Smooth muscle cell (in vitro differentiated cells): ENCODE data around the gene CLC. TPM values are rescaled to one million over a fixed set of nuclear protein-coding genes. Genes with fewer than 3 reads are reported as not detected.

ENCODE experiments used
- DNase-seq: peaks from one replicate; lab custom pipeline; 2025; ENCODE audit not compliant: unreplicated experiment; lab: John Stamatoyannopoulos, UW
- H2AFZ ChIP-seq: fragments of 200-600 bp; sonication (generic); 2 replicates; pipeline ENCODE4 v1.6.0; 2016; ENCODE audit warnings: antibody characterized with exemption, low read depth, mild to moderate bottlenecking
- H3F3A ChIP-seq: fragments of 200-600 bp; sonication (generic); 2 replicates; pipeline ENCODE4 v1.6.0; 2017; ENCODE audit warnings: antibody characterized with exemption, low read depth
- H3K27ac ChIP-seq: fragments of 200-600 bp; sonication (generic); 2 replicates; pipeline ENCODE4 v1.5.1; 2016; ENCODE audit warnings: low read depth, mild to moderate bottlenecking
- H3K27me3 ChIP-seq: fragments of 200-600 bp; sonication (generic); 2 replicates; pipeline ENCODE4 v1.6.1; 2016; ENCODE audit warnings: low read depth, mild to moderate bottlenecking
- H3K36me3 ChIP-seq: fragments of 200-600 bp; sonication (generic); 2 replicates; pipeline ENCODE4 v1.5.1; 2016; ENCODE audit warnings: low read depth
- H3K4me1 ChIP-seq: fragments of 200-600 bp; sonication (generic); 2 replicates; pipeline ENCODE4 v1.5.1; 2016; ENCODE audit warnings: low read depth
- H3K4me2 ChIP-seq: fragments of 200-600 bp; sonication (generic); 2 replicates; pipeline ENCODE4 v1.6.0; 2016; ENCODE audit warnings: mild to moderate bottlenecking
- H3K4me3 ChIP-seq: fragments of 200-600 bp; sonication (generic); 2 replicates; pipeline ENCODE4 v1.5.1; 2016; ENCODE audit warnings: mild to moderate bottlenecking
- H3K79me2 ChIP-seq: fragments of 200-600 bp; sonication (generic); 2 replicates; pipeline ENCODE4 v1.6.0; 2016; ENCODE audit warnings: low read depth, mild to moderate bottlenecking
- H3K9ac ChIP-seq: fragments of 200-600 bp; sonication (generic); 2 replicates; pipeline ENCODE4 v1.6.0; 2016; ENCODE audit warnings: low read depth
- H3K9me3 ChIP-seq: fragments of 200-600 bp; sonication (generic); replicated peaks from 2 replicates; pipeline ENCODE4 v1.5.1; 2016; ENCODE audit warnings: low read depth
- H4K20me1 ChIP-seq: fragments of 200-600 bp; sonication (generic); 2 replicates; pipeline ENCODE4 v1.6.0; 2016; ENCODE audit warnings: low read depth
- WGBS: methylation state at CpG from one replicate; pipeline ENCODE4 v1.1.7; 2016; ENCODE audit warnings: low lambda C conversion rate; 5-methylcytosine and 5-hydroxymethylcytosine counted together
- polyA plus RNA-seq: library from polyadenylated mRNA; unstranded; fragments of >200 nt; fragmentation: Nextera tagmentation; extraction: Ambion mirVana; gene quantifications from 2 replicates; pipeline ENCODE4 v1.2.1, GENCODE V29; 2016
- total RNA-seq: library from RNA; depleted of rRNA; stranded (reverse); fragments of >200 nt; gene quantifications from 2 replicates; pipeline ENCODE4 v1.2.3, GENCODE V29; 2014
- TF ChIP-seq, protein P1 (sequence below): fragments of 200-600 bp; sonication (generic); IDR thresholded peaks from 2 replicates; pipeline ENCODE4 v1.5.1; 2017; ENCODE audit warnings: borderline replicate concordance, mild to moderate bottlenecking, antibody characterized with exemption; ENCODE audit not compliant: insufficient read depth, poor library complexity, severe bottlenecking

The CLC gene
- total and polyA plus RNA-seq, 2 experiments from 2014 or later = not detected

DNA sequence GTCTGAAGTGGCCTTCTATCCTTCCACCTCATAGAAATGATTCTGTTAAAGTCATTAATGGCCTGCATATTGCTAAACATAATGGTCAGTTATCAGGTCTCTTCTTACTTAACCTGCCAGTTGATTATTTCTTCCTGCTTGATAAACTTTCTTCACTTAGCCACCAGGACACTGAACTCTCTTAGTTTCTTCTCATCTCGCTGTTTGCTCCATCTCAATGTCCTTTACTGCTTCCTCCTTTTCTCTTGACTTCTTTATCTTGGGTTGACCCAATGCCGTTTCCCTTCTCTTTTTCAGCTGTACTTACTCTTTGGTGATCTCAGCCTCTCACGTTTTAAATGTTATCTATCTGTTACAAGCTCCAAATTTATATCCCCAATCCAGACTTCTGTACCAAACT lies 17.1 kb upstream of the CLC start:
- DNase-seq = no peak

DNA sequence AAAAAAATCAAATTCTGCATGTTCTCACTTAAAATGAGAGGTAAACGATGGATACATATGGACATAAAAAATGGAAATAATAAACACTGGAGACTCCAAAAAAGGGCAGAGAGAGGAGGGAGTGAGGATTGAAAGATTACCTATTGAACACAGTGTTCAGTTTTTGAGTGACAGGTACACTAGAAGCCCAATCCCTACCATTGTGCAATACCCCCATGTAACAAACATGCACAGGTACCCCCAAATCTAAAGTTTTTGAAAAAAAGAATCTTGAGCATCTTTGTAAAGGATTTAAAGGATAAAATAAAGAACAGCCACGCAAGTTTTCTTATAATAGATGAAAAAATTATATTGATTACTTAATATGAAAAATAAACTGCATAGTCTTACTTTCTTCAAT lies 16.7 kb upstream of the CLC start:
- Histone ChIP-seq H3K36me3 (no peaks in the 10 kb centered on the region), H3K4me3 (no peak overlapping the region), H3K9ac (no peak overlapping the region), H3K27ac (no peak overlapping the region), H3K4me2 (no peak overlapping the region), H3F3A (no peaks in the 10 kb centered on the region), H2AFZ (no peak overlapping the region), H3K9me3 (no peaks in the 10 kb centered on the region), H3K79me2 (no peaks in the 10 kb centered on the region), H4K20me1 (no peaks in the 10 kb centered on the region), H3K4me1 (no peaks in the 10 kb centered on the region), H3K27me3 (no peaks in the 10 kb centered on the region)
- no peak for DNase-seq
- 86% methylated on average over 2 of the region's 2 CpGs for WGBS
- TF ChIP-seq, protein P1, sequence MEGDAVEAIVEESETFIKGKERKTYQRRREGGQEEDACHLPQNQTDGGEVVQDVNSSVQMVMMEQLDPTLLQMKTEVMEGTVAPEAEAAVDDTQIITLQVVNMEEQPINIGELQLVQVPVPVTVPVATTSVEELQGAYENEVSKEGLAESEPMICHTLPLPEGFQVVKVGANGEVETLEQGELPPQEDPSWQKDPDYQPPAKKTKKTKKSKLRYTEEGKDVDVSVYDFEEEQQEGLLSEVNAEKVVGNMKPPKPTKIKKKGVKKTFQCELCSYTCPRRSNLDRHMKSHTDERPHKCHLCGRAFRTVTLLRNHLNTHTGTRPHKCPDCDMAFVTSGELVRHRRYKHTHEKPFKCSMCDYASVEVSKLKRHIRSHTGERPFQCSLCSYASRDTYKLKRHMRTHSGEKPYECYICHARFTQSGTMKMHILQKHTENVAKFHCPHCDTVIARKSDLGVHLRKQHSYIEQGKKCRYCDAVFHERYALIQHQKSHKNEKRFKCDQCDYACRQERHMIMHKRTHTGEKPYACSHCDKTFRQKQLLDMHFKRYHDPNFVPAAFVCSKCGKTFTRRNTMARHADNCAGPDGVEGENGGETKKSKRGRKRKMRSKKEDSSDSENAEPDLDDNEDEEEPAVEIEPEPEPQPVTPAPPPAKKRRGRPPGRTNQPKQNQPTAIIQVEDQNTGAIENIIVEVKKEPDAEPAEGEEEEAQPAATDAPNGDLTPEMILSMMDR = no peak

More for the DNA sequence above, 17.1 kb upstream of the CLC start:
- Histone ChIP-seq H3K27ac (no peak overlapping the region), H2AFZ (no peak overlapping the region), H3K9ac (no peak overlapping the region), H4K20me1 (no peaks in the 10 kb centered on the region), H3K79me2 (no peaks in the 10 kb centered on the region), H3K27me3 (no peaks in the 10 kb centered on the region), H3F3A (no peaks in the 10 kb centered on the region), H3K9me3 (no peaks in the 10 kb centered on the region), H3K36me3 (no peaks in the 10 kb centered on the region), H3K4me2 (no peak overlapping the region), H3K4me1 (no peaks in the 10 kb centered on the region), H3K4me3 (no peak overlapping the region)
- TF ChIP-seq, protein P1 = no peak
- WGBS = 62% methylated on average over 3 of the region's 3 CpGs

DNA sequence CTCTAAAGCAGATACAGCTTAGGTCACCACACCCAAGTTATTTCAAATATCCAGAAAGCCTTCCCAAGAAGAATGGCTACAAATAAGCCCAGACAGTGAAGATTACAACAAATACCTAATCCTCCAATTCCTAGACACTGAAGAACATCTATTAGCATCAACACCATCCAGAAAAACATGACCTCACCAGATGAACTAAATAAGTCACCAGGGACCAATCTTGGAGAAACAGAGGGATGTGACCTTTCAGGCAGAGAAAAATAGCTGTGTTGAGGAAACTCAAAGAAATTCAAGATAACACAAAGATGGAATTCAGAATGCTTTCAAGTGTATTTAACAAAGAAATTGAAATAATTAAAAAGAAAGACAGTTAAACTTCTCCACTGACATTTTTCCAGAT lies 15.0 kb upstream of the CLC start:
- no peak overlapping the region for H3K27ac ChIP-seq
- H3K4me2 ChIP-seq = no peak overlapping the region
- no peaks in the 10 kb centered on the region for H4K20me1 ChIP-seq
- no peak for DNase-seq
- H3K4me1 ChIP-seq = no peaks in the 10 kb centered on the region
- H3K27me3 ChIP-seq = no peaks in the 10 kb centered on the region
- no peak overlapping the region for H3K4me3 ChIP-seq
- H2AFZ ChIP-seq = no peak overlapping the region
- H3K9ac ChIP-seq = no peak overlapping the region
- TF ChIP-seq, protein P1 = no peak
- H3K79me2 ChIP-seq = no peaks in the 10 kb centered on the region
- H3F3A ChIP-seq = no peaks in the 10 kb centered on the region
- H3K9me3 ChIP-seq = no peaks in the 10 kb centered on the region
- no peaks in the 10 kb centered on the region for H3K36me3 ChIP-seq

DNA sequence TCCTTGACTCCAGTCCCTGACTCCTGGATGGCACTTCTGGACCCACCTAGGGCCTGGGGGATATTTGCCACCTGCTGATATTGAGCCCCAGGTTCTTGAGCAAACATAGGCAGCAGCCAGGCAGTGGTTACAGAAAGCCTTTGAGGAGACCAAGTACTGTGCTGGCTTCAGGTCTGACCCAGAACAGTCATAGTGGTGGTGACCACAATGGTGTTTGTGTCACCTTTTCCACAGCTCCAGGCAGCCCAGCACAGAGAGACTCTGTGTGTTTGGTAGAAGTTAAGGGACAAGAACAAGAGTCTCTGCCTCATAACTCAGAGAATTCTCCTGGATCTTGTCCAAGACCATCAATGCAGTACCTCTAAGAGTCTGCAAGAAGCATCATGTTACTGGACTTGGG lies 14.6 kb upstream of the CLC start:
- no peak overlapping the region for H3K4me2 ChIP-seq
- no peak overlapping the region for H2AFZ ChIP-seq
- H3K79me2 ChIP-seq = no peaks in the 10 kb centered on the region
- no peaks in the 10 kb centered on the region for H3F3A ChIP-seq
- H4K20me1 ChIP-seq = no peaks in the 10 kb centered on the region
- no peak for DNase-seq
- H3K4me3 ChIP-seq = no peak overlapping the region
- no peaks in the 10 kb centered on the region for H3K4me1 ChIP-seq
- no peak overlapping the region for H3K9ac ChIP-seq
- H3K27me3 ChIP-seq = no peaks in the 10 kb centered on the region
- TF ChIP-seq, protein P1 = no peak
- H3K9me3 ChIP-seq = no peaks in the 10 kb centered on the region
- H3K27ac ChIP-seq = no peak overlapping the region
- H3K36me3 ChIP-seq = no peaks in the 10 kb centered on the region
